ENCODE data around the gene HRAS.
A peak's percentile ranks its signal among the peaks of the same experiment; 100 is the strongest.

The HRAS gene

DNA sequence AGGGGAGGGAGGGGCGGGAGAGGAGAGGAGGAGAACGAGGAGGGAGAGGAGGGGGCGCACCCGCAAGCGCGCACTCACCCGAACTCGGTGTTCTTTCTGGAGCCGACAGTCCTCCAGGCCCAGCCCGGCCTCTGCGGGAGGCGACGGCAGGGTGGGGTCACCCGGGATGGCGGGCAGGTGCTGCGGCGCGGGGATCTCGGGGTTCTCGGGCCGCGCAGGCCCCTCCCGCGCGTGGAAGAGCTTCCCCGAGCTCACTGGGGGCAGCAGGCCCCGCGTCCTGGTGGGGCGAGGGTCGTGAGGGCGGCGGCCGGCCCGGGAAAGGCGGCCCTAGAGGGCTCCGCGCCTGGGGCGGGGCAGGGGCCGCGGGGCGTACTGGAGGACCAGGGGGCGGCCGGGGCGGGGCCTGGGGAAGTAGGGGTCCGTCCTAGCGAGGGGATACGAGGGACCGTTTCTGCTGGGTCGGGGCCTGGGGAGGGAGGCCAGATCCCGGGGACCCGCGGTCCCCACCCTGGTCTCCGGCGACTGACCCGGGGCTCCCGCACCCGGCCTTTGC lies 19.9 kb upstream of the HRAS start:
- H3K36me3 Mint-ChIP-seq (ENCODE audit: low read depth) = no peaks in the 10 kb centered on the region
- H3K27ac Mint-ChIP-seq = no peak overlapping the region
- TF ChIP-seq, protein P1, sequence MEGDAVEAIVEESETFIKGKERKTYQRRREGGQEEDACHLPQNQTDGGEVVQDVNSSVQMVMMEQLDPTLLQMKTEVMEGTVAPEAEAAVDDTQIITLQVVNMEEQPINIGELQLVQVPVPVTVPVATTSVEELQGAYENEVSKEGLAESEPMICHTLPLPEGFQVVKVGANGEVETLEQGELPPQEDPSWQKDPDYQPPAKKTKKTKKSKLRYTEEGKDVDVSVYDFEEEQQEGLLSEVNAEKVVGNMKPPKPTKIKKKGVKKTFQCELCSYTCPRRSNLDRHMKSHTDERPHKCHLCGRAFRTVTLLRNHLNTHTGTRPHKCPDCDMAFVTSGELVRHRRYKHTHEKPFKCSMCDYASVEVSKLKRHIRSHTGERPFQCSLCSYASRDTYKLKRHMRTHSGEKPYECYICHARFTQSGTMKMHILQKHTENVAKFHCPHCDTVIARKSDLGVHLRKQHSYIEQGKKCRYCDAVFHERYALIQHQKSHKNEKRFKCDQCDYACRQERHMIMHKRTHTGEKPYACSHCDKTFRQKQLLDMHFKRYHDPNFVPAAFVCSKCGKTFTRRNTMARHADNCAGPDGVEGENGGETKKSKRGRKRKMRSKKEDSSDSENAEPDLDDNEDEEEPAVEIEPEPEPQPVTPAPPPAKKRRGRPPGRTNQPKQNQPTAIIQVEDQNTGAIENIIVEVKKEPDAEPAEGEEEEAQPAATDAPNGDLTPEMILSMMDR (IDR thresholded peaks at IDR 0.05) = no peak
- peak; percentile 49 for DNase-seq
- H3K4me3 Mint-ChIP-seq = no peak overlapping the region
- peaks cover 18% of the 10 kb centered on the region for H3K4me1 Mint-ChIP-seq
- no peaks in the 10 kb centered on the region for H3K9me3 Mint-ChIP-seq
- peaks cover 42% of the 10 kb centered on the region for H3K27me3 Mint-ChIP-seq (ENCODE audit: low read depth, poor library complexity)

DNA sequence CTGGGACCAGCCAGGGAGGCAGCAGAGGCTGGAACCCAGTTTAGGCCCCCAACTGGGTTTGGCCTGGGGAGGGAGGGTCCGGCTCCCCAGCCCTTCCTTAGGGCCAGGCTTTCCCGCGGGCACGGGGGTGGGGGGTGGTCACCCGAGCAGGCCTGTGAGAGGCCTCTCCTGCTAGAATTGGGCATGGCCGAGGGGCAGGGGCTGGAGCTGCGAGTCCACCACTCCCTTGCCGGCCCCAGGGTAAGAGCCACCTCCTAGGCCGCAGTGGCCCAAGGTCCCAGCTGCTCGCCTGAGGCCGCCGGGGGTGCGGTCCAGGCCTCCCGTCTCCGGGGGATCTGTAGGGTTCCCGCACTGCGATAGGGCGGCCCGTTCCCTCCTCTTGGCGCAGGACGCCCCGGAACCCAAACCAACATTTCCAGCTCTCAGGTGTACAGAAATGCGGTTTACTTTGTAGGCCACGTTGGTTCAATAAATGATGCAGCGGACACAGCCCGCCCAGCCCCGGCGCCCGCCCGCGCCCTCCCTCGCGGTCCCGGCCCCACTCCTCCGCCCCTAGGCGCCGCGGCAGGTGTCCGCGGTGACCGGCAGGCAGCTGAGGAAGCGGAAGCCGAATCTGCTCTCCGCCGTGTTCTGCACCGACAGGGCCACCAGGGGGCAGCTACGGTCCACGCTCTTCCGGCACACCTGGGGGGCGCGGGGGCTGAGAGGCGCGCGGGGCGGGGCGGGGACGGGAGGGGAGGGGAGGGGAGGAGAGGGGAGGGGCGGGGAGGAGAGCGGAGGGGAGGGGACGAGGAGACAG lies 19.3 kb upstream of the HRAS start:
- Mint-ChIP-seq H3K9me3 (no peaks in the 10 kb centered on the region), H3K27ac (no peak overlapping the region), H3K4me3 (no peak overlapping the region), H3K4me1 (peaks cover 12% of the 10 kb centered on the region), H3K36me3 (ENCODE audit: low read depth) (no peaks in the 10 kb centered on the region), H3K27me3 (ENCODE audit: low read depth, poor library complexity) (peaks cover 39% of the 10 kb centered on the region)
- peak; percentile 81 for DNase-seq
- TF ChIP-seq, protein P1 (IDR thresholded peaks at IDR 0.05) = peak; percentile 45

DNA sequence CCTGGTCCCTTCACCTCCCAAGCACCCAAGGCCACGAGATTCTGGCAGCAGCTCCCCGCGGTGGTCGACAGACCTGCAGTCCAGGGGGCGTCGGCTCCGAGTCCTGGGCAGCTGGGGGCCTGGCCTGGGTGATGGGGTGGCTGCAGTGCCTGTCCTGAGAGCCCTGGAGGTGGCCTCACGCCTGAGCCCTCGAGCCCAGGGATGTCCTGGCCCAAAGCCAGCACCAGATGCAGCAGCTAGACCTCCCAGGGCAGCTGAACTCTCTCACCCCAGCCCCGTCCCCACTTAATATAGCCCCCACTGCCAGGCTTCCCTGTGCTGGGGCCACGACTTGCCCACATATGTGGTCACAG lies 18.6 kb upstream of the HRAS start:
- no peak for DNase-seq
- H3K27me3 Mint-ChIP-seq (ENCODE audit: low read depth, poor library complexity) = peaks cover 38% of the 10 kb centered on the region
- H3K27ac Mint-ChIP-seq = no peak overlapping the region
- H3K4me3 Mint-ChIP-seq = no peak overlapping the region
- TF ChIP-seq, protein P1 (IDR thresholded peaks at IDR 0.05) = no peak
- H3K4me1 Mint-ChIP-seq = peaks cover 12% of the 10 kb centered on the region
- H3K36me3 Mint-ChIP-seq (ENCODE audit: low read depth) = no peaks in the 10 kb centered on the region
- no peaks in the 10 kb centered on the region for H3K9me3 Mint-ChIP-seq

DNA sequence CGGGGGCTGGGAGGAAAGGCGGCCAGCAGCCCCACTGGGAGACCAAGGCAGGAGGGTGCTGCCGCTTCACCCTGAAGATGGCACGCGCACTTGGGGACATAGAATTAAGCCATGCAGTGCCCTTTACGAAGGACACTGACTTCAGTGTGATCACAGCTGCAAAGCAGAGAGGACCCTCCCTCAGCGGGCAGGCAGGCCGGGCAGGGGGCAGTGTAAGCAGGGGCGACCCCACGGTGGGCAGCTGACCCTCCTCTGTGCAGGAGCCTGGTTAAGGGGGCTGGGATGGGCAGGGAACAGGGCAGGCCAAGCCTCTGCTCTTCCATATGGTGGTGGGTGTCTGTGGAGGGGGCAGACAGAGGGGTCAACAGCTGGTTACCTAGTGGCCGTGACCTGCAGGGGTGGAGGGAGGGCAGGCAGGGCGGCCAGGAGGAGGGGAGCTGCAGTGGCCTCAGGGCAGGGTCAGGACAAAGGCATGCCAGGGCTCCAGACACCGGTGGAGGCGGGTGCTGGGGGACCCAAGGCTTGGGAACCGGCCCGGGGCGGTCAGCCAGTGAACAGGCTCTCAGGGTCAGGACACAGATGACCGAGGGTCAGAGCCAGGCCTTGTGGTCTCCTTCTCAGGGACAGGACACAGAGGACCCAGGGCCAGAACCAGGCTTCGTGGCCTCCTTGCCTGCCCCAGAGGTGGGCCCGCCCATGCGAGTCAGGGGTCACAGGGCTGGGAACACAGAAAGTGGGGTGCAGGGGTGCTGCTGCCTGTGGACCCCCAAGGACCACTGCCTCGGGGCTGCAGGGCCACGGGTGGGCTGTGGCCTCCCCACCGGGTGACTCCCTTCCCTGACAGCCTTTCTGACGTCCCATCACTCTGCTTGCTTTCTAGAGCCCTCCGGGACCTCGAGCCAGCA lies 18.0 kb upstream of the HRAS start:
- Mint-ChIP-seq H3K27ac (no peak overlapping the region), H3K27me3 (ENCODE audit: low read depth, poor library complexity) (peaks cover 32% of the 10 kb centered on the region), H3K4me1 (peaks cover 12% of the 10 kb centered on the region), H3K9me3 (no peaks in the 10 kb centered on the region), H3K4me3 (no peak overlapping the region), H3K36me3 (ENCODE audit: low read depth) (no peaks in the 10 kb centered on the region)
- DNase-seq = peak; percentile 43
- TF ChIP-seq, protein P1 (IDR thresholded peaks at IDR 0.05) = no peak

DNA sequence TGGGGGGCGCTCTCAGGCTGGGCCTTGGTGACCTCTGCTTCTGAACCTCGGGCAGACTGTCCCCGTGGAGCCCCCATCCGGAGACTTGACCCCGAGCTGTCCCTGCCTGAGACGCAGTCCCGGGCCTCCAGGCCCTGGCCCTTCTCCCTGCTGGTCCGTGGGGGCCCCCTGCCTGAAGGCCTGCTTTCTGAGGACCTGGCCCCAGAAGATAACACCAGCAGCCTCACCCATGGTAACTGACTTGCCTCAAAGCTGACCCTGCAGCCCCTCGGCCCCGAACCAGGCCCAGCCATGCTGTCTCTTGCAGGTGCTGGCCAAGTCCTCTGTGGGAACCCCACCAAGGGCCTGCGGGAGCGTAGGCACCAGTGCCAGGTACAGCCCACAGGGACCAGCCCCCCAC lies 16.2 kb upstream of the HRAS start:
- TF ChIP-seq, protein P1 (IDR thresholded peaks at IDR 0.05) = no peak
- H3K4me1 Mint-ChIP-seq = peaks cover 7% of the 10 kb centered on the region
- H3K27ac Mint-ChIP-seq = no peak overlapping the region
- H3K9me3 Mint-ChIP-seq = no peaks in the 10 kb centered on the region
- H3K36me3 Mint-ChIP-seq (ENCODE audit: low read depth) = no peaks in the 10 kb centered on the region
- no peak for DNase-seq
- peaks cover 17% of the 10 kb centered on the region for H3K27me3 Mint-ChIP-seq (ENCODE audit: low read depth, poor library complexity)
- H3K4me3 Mint-ChIP-seq = no peak overlapping the region

Data from nephron progenitor cell (in vitro differentiated cells).